ENCODE results near the gene AMZ1. TPM values are rescaled to one million over a fixed set of nuclear protein-coding genes. Genes with fewer than 3 reads are reported as not detected.

AMZ1 gene
- total and polyA plus RNA-seq, 11 donors, result 0.01 to 0.48 (median 0.05) TPM; not detected in 6

- Histone ChIP-seq H3K4me3 (no peak overlapping the region), H3K36me3 (no peaks in the 10 kb centered on the region), H3K4me1 (peaks cover 0 to 16% (median 0%) of the 10 kb centered on the region in 12 donors), H3K27me3 (peaks cover 0 to 5% (median 0%) of the 10 kb centered on the region in 9 donors), H3K9me3 (no peaks in the 10 kb centered on the region), H3K27ac (no peak overlapping the region)
- TF ChIP-seq CTCF (IDR thresholded peaks at IDR 0.05), result no peak
- no peak for ATAC-seq
- no peak for DNase-seq
- 66 to 70% (median 67%) methylated on average over 18 of the region's 18 CpGs for WGBS, 4 donors
- intact Hi-C loops (cut with DNase I), result no loop called here
Observed at GRCh38 chr7:2698581-2699288, 10.7 kb downstream of the AMZ1 start.

- no peak for ATAC-seq
- WGBS, 4 donors, result 77 to 84% (median 80%) methylated on average over 12 to 15 of the region's 15 CpGs
- no peak for DNase-seq
- Histone ChIP-seq H3K9me3 (no peaks in the 10 kb centered on the region), H3K27me3 (peaks cover 0 to 5% (median 0%) of the 10 kb centered on the region in 9 donors), H3K4me1 (peaks cover 0 to 15% (median 0%) of the 10 kb centered on the region in 12 donors), H3K27ac (no peak overlapping the region), H3K36me3 (no peaks in the 10 kb centered on the region), H3K4me3 (no peak overlapping the region)
- intact Hi-C loops (cut with DNase I), result no loop called here
- TF ChIP-seq POLR2A (IDR thresholded peaks at IDR 0.05) (no peak), CTCF (IDR thresholded peaks at IDR 0.05) (no peak)
Observed at GRCh38 chr7:2699289-2699620, 11.3 kb downstream of the AMZ1 start.

GRCh38 chr7:2700141-2700850, 12.3 kb downstream of the AMZ1 start:
- ATAC-seq, result no peak
- H3K4me1 ChIP-seq, result peaks cover 0 to 15% (median 0%) of the 10 kb centered on the region in 12 donors
- no peaks in the 10 kb centered on the region for H3K9me3 ChIP-seq
- peaks cover 0 to 5% (median 0%) of the 10 kb centered on the region in 9 donors for H3K27me3 ChIP-seq
- DNase-seq, result no peak
- TF ChIP-seq POLR2A (IDR thresholded peaks at IDR 0.05) (no peak), CTCF (IDR thresholded peaks at IDR 0.05) (no peak)
- H3K4me3 ChIP-seq, result no peak overlapping the region
- no peaks in the 10 kb centered on the region for H3K36me3 ChIP-seq
- H3K27ac ChIP-seq, result no peak overlapping the region
- intact Hi-C loops (cut with DNase I), result no loop called here
- 84 to 93% (median 89%) methylated on average over 7 to 40 of the region's 40 CpGs for WGBS, 4 donors

GRCh38 chr7:2701424-2701823, 13.4 kb downstream of the AMZ1 start:
- TF ChIP-seq POLR2A (IDR thresholded peaks at IDR 0.05) (no peak), CTCF (IDR thresholded peaks at IDR 0.05) (no peak)
- H3K9me3 ChIP-seq, result no peaks in the 10 kb centered on the region
- H3K27ac ChIP-seq, result no peak overlapping the region
- intact Hi-C loops (cut with DNase I), result no loop called here
- peaks cover 0 to 5% (median 0%) of the 10 kb centered on the region in 9 donors for H3K27me3 ChIP-seq
- H3K36me3 ChIP-seq, result no peaks in the 10 kb centered on the region
- peaks cover 0 to 15% (median 0%) of the 10 kb centered on the region in 12 donors for H3K4me1 ChIP-seq
- ATAC-seq (peak in 1 of 4 donors; percentile 8), DNase-seq (no peak)
- WGBS, 4 donors, result 82 to 94% (median 89%) methylated on average over 7 to 17 of the region's 17 CpGs
- no peak overlapping the region for H3K4me3 ChIP-seq
